CD4-positive, alpha-beta T cell (primary cell): ENCODE results near the gene ZNF100. TPM values are rescaled to one million over a fixed set of nuclear protein-coding genes. Genes with fewer than 3 reads are reported as not detected.
"Not testable (repeated sequence)": the region's sequence is repeated elsewhere in the genome, so short reads cannot be mapped to it uniquely, and the experiment has no call there.

Experiments used
- ATAC-seq: fragments of 200-7000 bp; cut with Tn5 transposase; one replicate; pipeline ENCODE4 v1.10.0; 2022; ENCODE audit warnings: mild to moderate bottlenecking; ENCODE audit not compliant: poor library complexity
- CTCF ChIA-PET: fragments of 350-600 bp; sonication (Branson Sonifier 250); formaldehyde crosslinking; loops from one replicate; lab custom pipeline; 2021; ENCODE audit warnings: antibody characterized with exemption, inconsistent platforms; lab: Charles Lee
- POLR2A ChIA-PET: fragments of 350-600 bp; sonication (Branson Sonifier 250); formaldehyde crosslinking; loops from one replicate; lab custom pipeline; 2021; ENCODE audit warnings: antibody characterized with exemption, inconsistent platforms; lab: Charles Lee
- DNase-seq, 14 experiments: peaks; one replicate each; pipeline ENCODE4 v3.0.0-alpha.2; 2013 to 2020; ENCODE audit warnings: mixed read lengths in 2 of 14
- H3K27ac ChIP-seq, 2 donors: one replicate each; pipeline versions ENCODE4 v1.5.1 to v1.7.0; 2013; ENCODE audit warnings: low read length in 2 of 2, low read depth in 1 of 2, mild to moderate bottlenecking in 1 of 2
- H3K27me3 ChIP-seq, 2 experiments: 1 replicate in 1 of 2; 2 replicates in 1 of 2; pipeline versions ENCODE4 v1.6.1 to v1.7.0; 2013; ENCODE audit warnings: low read length in 2 of 2, control low read depth in 1 of 2, mild to moderate bottlenecking in 1 of 2, moderate library complexity in 1 of 2; ENCODE audit not compliant: insufficient read depth in 2 of 2, control insufficient read depth in 1 of 2
- H3K36me3 ChIP-seq: one replicate; pipeline ENCODE4 v1.6.1; 2013; ENCODE audit warnings: low read length, control low read depth; ENCODE audit not compliant: insufficient read depth
- H3K4me1 ChIP-seq: one replicate; pipeline ENCODE4 v1.6.1; 2013; ENCODE audit warnings: low read length, control low read depth; ENCODE audit not compliant: insufficient read depth
- H3K4me3 ChIP-seq: one replicate; pipeline ENCODE4 v1.5.1; 2013; ENCODE audit warnings: mild to moderate bottlenecking, low read length, moderate library complexity
- H3K9me3 ChIP-seq, 2 experiments: 1 replicate in 1 of 2; 2 replicates in 1 of 2; pipeline versions ENCODE4 v1.6.1 to v1.7.0; 2013; ENCODE audit warnings: low read length in 2 of 2, mild to moderate bottlenecking in 2 of 2, control low read depth in 1 of 2, moderate library complexity in 1 of 2; ENCODE audit not compliant: control insufficient read depth in 1 of 2, insufficient read depth in 1 of 2
- H3K27ac Mint-ChIP-seq: one replicate; pipeline ENCODE4 v1.8.0; 2020; ENCODE audit warnings: mixed read lengths
- H3K27me3 Mint-ChIP-seq: one replicate; pipeline ENCODE4 v1.8.0; 2021; ENCODE audit warnings: mixed read lengths
- H3K36me3 Mint-ChIP-seq: one replicate; pipeline ENCODE4 v1.8.0; 2021; ENCODE audit warnings: low read depth, mixed read lengths
- H3K4me1 Mint-ChIP-seq: one replicate; pipeline ENCODE4 v1.8.0; 2021; ENCODE audit warnings: low read depth, mixed read lengths
- H3K4me3 Mint-ChIP-seq: one replicate; pipeline ENCODE4 v1.8.0; 2020; ENCODE audit warnings: mild to moderate bottlenecking, mixed read lengths
- H3K9me3 Mint-ChIP-seq: one replicate; pipeline ENCODE4 v1.8.0; 2020; ENCODE audit warnings: mixed read lengths
- intact Hi-C, 2 experiments: fragments of 100-400 bp; cut with DNase I in 1 of 2; cut with micrococcal nuclease in 1 of 2; formaldehyde crosslinking; loops; one replicate each; pipeline versions ENCODE4 v1.15.1 to v1.9.0; 2023 to 2025; cut with DNase I, micrococcal nuclease
- total RNA-seq, 174 experiments: library from RNA in 2 of 174; stranded (reverse) in 2 of 174; gene quantifications; one replicate each; pipeline ENCODE4 v1.2.3 and lab custom pipeline; 2021 to 2026
- TF ChIP-seq, protein P1 (sequence below): fragments of 200-600 bp; IDR thresholded peaks from one replicate; pipeline ENCODE4 v1.8.0; 2022; ENCODE audit warnings: antibody characterized with exemption, mild to moderate bottlenecking

ZNF100 gene
- total RNA-seq, 2 experiments from 2014 or later, result 10.8 to 11.0 TPM

DNA sequence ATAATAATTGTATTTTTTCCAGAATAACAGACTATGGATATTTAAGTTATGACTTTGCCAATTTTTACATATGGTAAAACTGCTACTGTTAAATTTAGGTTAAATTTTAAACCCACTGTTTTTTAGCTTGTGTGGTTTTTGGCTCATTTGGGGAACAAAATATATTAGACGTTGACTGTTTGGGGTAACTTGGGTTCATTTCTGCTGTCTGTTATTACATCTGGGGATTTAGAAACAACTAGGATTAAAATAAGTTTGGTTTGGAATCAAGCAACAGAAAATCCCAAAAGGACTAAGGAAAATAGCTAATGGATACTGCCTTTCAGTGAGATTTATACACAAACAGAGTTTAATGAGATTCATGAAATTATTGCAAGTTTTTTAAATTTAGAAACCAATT is 92.9 kb downstream of the ZNF100 start:
- ChIA-PET POLR2A (interaction anchor here (1.1 to 1.6 kb wide), 3 partner anchors 70 to 168 kb away, joined by 3 read pairs; partner anchors contain the start of gene ZNF429), CTCF (no interaction called here)
- no peaks in the 10 kb centered on the region for H3K36me3 ChIP-seq
- no peak overlapping the region for H3K27ac ChIP-seq
- H3K27ac Mint-ChIP-seq, result no peak overlapping the region
- H3K27me3 Mint-ChIP-seq, result peaks cover 5% of the 10 kb centered on the region
- TF ChIP-seq, protein P1, sequence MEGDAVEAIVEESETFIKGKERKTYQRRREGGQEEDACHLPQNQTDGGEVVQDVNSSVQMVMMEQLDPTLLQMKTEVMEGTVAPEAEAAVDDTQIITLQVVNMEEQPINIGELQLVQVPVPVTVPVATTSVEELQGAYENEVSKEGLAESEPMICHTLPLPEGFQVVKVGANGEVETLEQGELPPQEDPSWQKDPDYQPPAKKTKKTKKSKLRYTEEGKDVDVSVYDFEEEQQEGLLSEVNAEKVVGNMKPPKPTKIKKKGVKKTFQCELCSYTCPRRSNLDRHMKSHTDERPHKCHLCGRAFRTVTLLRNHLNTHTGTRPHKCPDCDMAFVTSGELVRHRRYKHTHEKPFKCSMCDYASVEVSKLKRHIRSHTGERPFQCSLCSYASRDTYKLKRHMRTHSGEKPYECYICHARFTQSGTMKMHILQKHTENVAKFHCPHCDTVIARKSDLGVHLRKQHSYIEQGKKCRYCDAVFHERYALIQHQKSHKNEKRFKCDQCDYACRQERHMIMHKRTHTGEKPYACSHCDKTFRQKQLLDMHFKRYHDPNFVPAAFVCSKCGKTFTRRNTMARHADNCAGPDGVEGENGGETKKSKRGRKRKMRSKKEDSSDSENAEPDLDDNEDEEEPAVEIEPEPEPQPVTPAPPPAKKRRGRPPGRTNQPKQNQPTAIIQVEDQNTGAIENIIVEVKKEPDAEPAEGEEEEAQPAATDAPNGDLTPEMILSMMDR, result no peak
- no peaks in the 10 kb centered on the region for H3K9me3 Mint-ChIP-seq
- no peak overlapping the region for H3K4me3 Mint-ChIP-seq
- DNase-seq (no peak), ATAC-seq (no peak)
- H3K4me1 Mint-ChIP-seq, result peaks cover 9% of the 10 kb centered on the region
- no peaks in the 10 kb centered on the region for H3K36me3 Mint-ChIP-seq
- H3K9me3 ChIP-seq, result peaks cover 0 to 13% of the 10 kb centered on the region in 2 experiments
- intact Hi-C loops, result no loop called here
- H3K27me3 ChIP-seq, result no peaks in the 10 kb centered on the region
- no peak overlapping the region for H3K4me3 ChIP-seq
- H3K4me1 ChIP-seq, result no peaks in the 10 kb centered on the region

DNA sequence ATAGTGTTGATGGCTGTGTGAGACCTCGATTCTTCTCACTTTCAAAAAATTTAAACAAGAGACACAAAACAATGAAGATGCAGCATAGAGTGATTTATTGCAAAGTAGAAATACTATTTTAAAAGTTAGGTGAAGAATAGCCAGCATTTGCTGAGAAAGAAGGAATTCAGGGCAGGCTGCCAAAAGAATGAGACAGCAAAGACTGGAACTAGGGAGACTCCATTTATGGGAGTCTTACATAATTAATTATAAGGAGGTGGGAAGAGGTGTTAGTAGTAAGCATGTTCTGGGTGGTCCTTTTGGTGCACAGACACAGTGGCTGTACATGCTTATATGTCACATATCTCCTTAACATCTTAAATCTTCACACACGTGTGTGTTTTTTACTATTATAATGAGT is 93.9 kb downstream of the ZNF100 start:
- H3K4me3 ChIP-seq, H3K9me3 ChIP-seq, H3K4me1 ChIP-seq, ATAC-seq, intact Hi-C loops, H3K36me3 Mint-ChIP-seq, H3K27me3 Mint-ChIP-seq, H3K4me1 Mint-ChIP-seq, H3K27ac Mint-ChIP-seq, H3K27ac ChIP-seq, H3K27me3 ChIP-seq, DNase-seq, CTCF ChIA-PET, H3K9me3 Mint-ChIP-seq, H3K36me3 ChIP-seq, H3K4me3 Mint-ChIP-seq: not testable (repeated sequence)
- POLR2A ChIA-PET, result interaction anchor here (1.1 to 1.4 kb wide), 2 partner anchors 69 to 167 kb away, joined by 3 read pairs; partner anchors contain the start of gene ZNF429

Other genes with a start within 250 kb of the ZNF100 start
- gene ZNF43, start 68.6 kb upstream of the ZNF100 start, total RNA-seq, result 10 to 100 TPM; 26.1 to 30.2 TPM
- 1 to 10 TPM; 2.9 to 3.8 TPM for gene ZNF208, start 243.4 kb upstream of the ZNF100 start, total RNA-seq